ENCODE results near the gene INTS11.
A peak's percentile ranks its signal among the peaks of the same experiment; 100 is the strongest.

INTS11 gene

GRCh38 chr1:1287288-1288110 is 37.0 kb downstream of the INTS11 start:
- Mint-ChIP-seq H3K4me3 (no peak overlapping the region), H3K9me3 (no peaks in the 10 kb centered on the region), H3K27me3 (no peaks in the 10 kb centered on the region), H3K27ac (no peak overlapping the region), H3K36me3 (ENCODE audit: low read depth) (no peaks in the 10 kb centered on the region), H3K4me1 (ENCODE audit: low read depth) (no peaks in the 10 kb centered on the region)

- Mint-ChIP-seq H3K27me3 (no peaks in the 10 kb centered on the region), H3K27ac (no peak overlapping the region), H3K9me3 (no peaks in the 10 kb centered on the region), H3K36me3 (ENCODE audit: low read depth) (no peaks in the 10 kb centered on the region), H3K4me3 (no peak overlapping the region), H3K4me1 (ENCODE audit: low read depth) (no peaks in the 10 kb centered on the region)
Measured at GRCh38 chr1:1286313-1287261, 37.9 kb downstream of the INTS11 start.

DNA sequence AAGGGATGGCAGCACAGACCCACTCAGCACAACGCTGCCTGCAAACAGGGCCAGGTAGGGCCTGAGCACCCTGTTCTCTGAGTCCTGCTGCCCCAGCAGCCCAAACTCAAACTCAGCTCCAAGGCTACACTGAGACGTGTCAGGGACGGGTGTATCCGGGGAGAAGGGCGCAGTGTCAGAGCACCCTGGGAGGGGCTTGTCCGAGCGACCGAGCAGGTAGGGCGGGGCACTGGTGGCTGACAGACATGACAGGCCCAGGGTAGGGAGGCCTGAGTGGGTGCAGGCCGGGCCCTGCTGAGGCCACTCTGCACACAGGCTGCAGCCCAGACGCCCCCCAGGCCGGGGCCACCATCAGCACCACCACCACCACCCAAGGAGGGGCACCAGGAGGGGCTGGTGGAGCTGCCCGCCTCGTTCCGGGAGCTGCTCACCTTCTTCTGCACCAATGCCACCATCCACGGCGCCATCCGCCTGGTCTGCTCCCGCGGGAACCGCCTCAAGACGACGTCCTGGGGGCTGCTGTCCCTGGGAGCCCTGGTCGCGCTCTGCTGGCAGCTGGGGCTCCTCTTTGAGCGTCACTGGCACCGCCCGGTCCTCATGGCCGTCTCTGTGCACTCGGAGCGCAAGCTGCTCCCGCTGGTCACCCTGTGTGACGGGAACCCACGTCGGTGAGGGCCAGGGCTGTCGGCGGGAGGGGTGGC is 38.7 kb downstream of the INTS11 start:
- Mint-ChIP-seq H3K4me3 (no peak overlapping the region), H3K4me1 (ENCODE audit: low read depth) (no peaks in the 10 kb centered on the region), H3K27me3 (no peaks in the 10 kb centered on the region), H3K36me3 (ENCODE audit: low read depth) (no peaks in the 10 kb centered on the region), H3K27ac (no peak overlapping the region), H3K9me3 (no peaks in the 10 kb centered on the region)

- no peak overlapping the region for H3K27ac Mint-ChIP-seq
- H3K9me3 Mint-ChIP-seq = no peaks in the 10 kb centered on the region
- no peaks in the 10 kb centered on the region for H3K4me1 Mint-ChIP-seq (ENCODE audit: low read depth)
- H3K27me3 Mint-ChIP-seq = no peaks in the 10 kb centered on the region
- no peak overlapping the region for H3K4me3 Mint-ChIP-seq
- H3K36me3 Mint-ChIP-seq (ENCODE audit: low read depth) = no peaks in the 10 kb centered on the region
Measured at GRCh38 chr1:1285102-1285571, 39.3 kb downstream of the INTS11 start.

DNA sequence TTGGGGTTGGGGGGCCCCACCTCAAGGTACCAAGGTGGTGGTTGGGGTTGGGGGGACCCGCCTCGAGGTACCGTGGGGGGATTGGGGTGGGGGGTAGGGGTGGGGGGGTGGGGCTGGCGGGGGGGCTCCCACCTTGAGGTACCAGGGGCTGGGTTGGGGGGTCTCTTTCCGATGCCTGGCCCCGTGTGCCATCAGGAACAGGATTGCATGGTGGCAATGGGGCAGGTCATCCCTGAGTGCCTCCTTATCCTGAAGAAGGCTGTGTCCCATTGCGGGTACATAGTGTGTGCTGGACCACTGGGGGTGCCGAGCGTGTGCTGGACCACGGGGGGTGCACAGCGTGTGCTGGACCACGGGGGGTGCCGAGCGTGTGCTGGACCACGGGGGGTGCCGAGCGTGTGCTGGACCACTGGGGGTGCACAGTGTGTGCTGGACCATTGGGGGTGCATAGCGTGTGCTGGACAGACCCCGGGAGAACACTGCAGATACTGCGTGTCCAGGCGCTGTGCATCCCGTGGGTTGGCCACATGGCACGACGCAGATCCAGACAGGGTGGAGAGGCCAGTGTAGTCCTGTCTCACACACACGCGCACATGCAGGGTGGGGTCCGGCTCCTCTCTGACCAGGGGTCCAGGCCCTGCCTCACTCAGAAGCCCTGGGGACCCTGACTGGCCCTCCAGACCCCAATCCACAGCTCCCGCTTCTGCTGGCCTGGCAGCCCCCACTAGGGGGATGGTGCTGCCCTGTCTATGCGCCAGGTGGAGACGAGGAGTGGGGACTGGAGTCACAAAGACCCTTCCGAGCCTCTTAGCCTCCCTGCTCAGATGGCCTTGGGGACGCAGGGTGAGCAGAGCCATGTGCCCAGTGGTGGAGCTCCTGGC is 40.0 kb downstream of the INTS11 start:
- no peaks in the 10 kb centered on the region for H3K9me3 Mint-ChIP-seq
- H3K27me3 Mint-ChIP-seq = no peaks in the 10 kb centered on the region
- H3K4me3 Mint-ChIP-seq = no peak overlapping the region
- no peaks in the 10 kb centered on the region for H3K4me1 Mint-ChIP-seq (ENCODE audit: low read depth)
- no peak overlapping the region for H3K27ac Mint-ChIP-seq
- no peaks in the 10 kb centered on the region for H3K36me3 Mint-ChIP-seq (ENCODE audit: low read depth)

DNA sequence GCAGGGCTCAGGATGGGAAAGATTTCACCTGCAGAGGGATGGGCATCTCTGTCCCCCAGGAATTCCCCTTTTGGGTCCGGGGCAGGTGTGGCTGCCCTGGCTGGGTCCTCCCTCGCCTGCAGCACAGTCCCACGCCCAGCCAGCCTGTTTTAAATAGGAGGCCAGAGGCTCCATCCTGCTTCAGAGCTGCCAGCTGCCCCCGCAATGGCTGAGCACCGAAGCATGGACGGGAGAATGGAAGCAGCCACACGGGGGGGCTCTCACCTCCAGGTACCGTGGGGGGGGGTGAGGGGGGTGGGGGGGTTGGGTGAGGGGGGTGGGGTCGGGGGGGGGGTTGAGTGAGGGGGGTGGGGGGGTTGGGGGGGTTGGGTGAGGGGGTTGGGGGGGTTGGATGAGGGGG is 40.6 kb downstream of the INTS11 start:
- no peak overlapping the region for H3K4me3 Mint-ChIP-seq
- no peaks in the 10 kb centered on the region for H3K4me1 Mint-ChIP-seq (ENCODE audit: low read depth)
- H3K27me3 Mint-ChIP-seq = no peaks in the 10 kb centered on the region
- no peak overlapping the region for H3K27ac Mint-ChIP-seq
- no peaks in the 10 kb centered on the region for H3K36me3 Mint-ChIP-seq (ENCODE audit: low read depth)
- H3K9me3 Mint-ChIP-seq = no peaks in the 10 kb centered on the region

DNA sequence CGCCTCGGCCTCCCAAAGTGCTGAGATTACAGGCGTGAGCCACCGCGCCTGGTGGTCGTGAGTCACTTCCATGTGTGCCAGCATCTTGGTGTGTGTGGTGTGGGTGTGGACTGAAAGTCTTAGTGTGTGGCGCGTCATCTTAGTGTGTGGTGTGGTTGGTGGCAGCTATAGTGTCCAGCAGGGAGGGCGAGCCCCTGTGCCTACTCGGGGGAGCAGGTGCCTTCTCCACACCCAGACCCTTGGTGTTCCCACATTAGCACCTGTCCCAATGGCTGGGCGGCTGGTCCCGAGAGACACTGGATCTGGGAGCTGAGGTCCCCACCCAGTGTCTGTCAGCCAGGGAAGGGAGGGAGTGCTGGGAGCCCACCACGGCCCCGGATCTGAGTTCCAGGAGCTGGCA is 41.5 kb downstream of the INTS11 start:
- no peak overlapping the region for H3K4me3 Mint-ChIP-seq
- H3K4me1 Mint-ChIP-seq (ENCODE audit: low read depth) = no peaks in the 10 kb centered on the region
- H3K27me3 Mint-ChIP-seq = no peaks in the 10 kb centered on the region
- H3K9me3 Mint-ChIP-seq = no peaks in the 10 kb centered on the region
- H3K36me3 Mint-ChIP-seq (ENCODE audit: low read depth) = no peaks in the 10 kb centered on the region
- H3K27ac Mint-ChIP-seq = no peak overlapping the region

GRCh38 chr1:1281533-1282321 is 42.7 kb downstream of the INTS11 start:
- H3K27me3 Mint-ChIP-seq = no peaks in the 10 kb centered on the region
- no peak overlapping the region for H3K27ac Mint-ChIP-seq
- no peaks in the 10 kb centered on the region for H3K9me3 Mint-ChIP-seq
- no peaks in the 10 kb centered on the region for H3K36me3 Mint-ChIP-seq (ENCODE audit: low read depth)
- H3K4me3 Mint-ChIP-seq = no peak overlapping the region
- no peaks in the 10 kb centered on the region for H3K4me1 Mint-ChIP-seq (ENCODE audit: low read depth)

DNA sequence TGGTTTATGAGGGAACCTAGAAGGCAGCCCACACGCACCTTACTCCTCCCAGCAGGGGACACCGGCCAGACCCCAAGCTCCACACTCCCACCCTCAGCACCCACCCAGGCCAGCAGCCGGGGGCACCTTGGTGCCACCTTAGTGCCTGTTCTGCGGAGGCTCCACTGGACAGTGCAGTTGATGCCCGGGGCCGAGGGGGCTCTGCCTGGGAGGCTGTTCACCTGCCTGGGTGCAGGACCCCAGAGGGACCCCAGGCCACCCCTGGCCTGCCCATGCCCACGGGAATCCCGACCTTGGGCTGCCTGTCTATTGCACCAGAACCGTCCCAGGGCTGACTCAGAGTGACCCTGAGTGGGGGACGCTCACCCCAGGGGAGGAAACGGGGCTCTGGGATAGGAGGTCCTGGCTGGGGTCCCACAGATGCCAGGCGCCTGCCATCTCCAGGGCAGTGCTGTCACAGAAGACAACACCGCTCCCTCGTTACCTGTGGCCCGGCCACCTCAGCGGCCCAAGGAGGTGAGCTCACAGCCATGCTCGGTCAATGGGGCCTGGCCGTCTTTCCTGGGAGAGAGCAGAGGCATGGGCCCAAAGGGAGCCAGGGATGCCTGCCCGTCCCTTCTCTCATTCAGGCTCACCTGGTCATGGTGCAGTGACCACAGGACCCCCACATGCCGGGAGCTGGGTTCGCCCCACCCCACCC is 43.5 kb downstream of the INTS11 start:
- H3K9me3 Mint-ChIP-seq = no peaks in the 10 kb centered on the region
- no peaks in the 10 kb centered on the region for H3K36me3 Mint-ChIP-seq (ENCODE audit: low read depth)
- H3K27me3 Mint-ChIP-seq = no peaks in the 10 kb centered on the region
- no peak overlapping the region for H3K27ac Mint-ChIP-seq
- H3K4me1 Mint-ChIP-seq (ENCODE audit: low read depth) = no peaks in the 10 kb centered on the region
- H3K4me3 Mint-ChIP-seq = no peak overlapping the region

- Mint-ChIP-seq H3K36me3 (ENCODE audit: low read depth) (no peaks in the 10 kb centered on the region), H3K27me3 (no peaks in the 10 kb centered on the region), H3K9me3 (no peaks in the 10 kb centered on the region), H3K4me3 (no peak overlapping the region), H3K27ac (no peak overlapping the region), H3K4me1 (ENCODE audit: low read depth) (peaks cover 4% of the 10 kb centered on the region)
Measured at GRCh38 chr1:1279028-1279427, 45.4 kb downstream of the INTS11 start.

GRCh38 chr1:1278620-1279019 is 45.8 kb downstream of the INTS11 start:
- Mint-ChIP-seq H3K4me1 (ENCODE audit: low read depth) (peaks cover 4% of the 10 kb centered on the region), H3K36me3 (ENCODE audit: low read depth) (no peaks in the 10 kb centered on the region), H3K27me3 (no peaks in the 10 kb centered on the region)

GRCh38 chr1:1275836-1276235 is 48.6 kb downstream of the INTS11 start:
- no peak overlapping the region for H3K4me3 Mint-ChIP-seq
- peaks cover 26% of the 10 kb centered on the region for H3K4me1 Mint-ChIP-seq (ENCODE audit: low read depth)
- peaks cover 11% of the 10 kb centered on the region for H3K36me3 Mint-ChIP-seq (ENCODE audit: low read depth)
- H3K27me3 Mint-ChIP-seq = no peaks in the 10 kb centered on the region
- H3K9me3 Mint-ChIP-seq = no peaks in the 10 kb centered on the region
- no peak overlapping the region for H3K27ac Mint-ChIP-seq

More at GRCh38 chr1:1278620-1279019, 45.8 kb downstream of the INTS11 start:
- Mint-ChIP-seq H3K4me3 (no peak overlapping the region), H3K9me3 (no peaks in the 10 kb centered on the region), H3K27ac (no peak overlapping the region)

GRCh38 chr1:1274931-1275431 is 49.5 kb downstream of the INTS11 start:
- Mint-ChIP-seq H3K36me3 (ENCODE audit: low read depth) (peaks cover 19% of the 10 kb centered on the region), H3K27ac (no peak overlapping the region), H3K4me3 (peak overlapping the region; percentile 79), H3K27me3 (no peaks in the 10 kb centered on the region), H3K9me3 (no peaks in the 10 kb centered on the region), H3K4me1 (ENCODE audit: low read depth) (peaks cover 35% of the 10 kb centered on the region)
